IPS-20b (cell line): ENCODE measurements around the gene LNX1.

Experiments
- H3K27ac ChIP-seq: one replicate; pipeline ENCODE4 v1.5.1; 2013; ENCODE audit warnings: low read length
- H3K27me3 ChIP-seq: 2 replicates; pipeline ENCODE4 v1.6.1; 2013; ENCODE audit warnings: mild to moderate bottlenecking, low read length, inconsistent platforms; ENCODE audit not compliant: insufficient read depth
- H3K36me3 ChIP-seq: 2 replicates; pipeline ENCODE4 v1.6.1; 2013; ENCODE audit warnings: low read depth, mild to moderate bottlenecking, inconsistent platforms, low read length, moderate library complexity; ENCODE audit not compliant: insufficient read depth
- H3K4me1 ChIP-seq: 2 replicates; pipeline ENCODE4 v1.6.1; 2013; ENCODE audit warnings: mild to moderate bottlenecking, control low read depth, inconsistent platforms, low read length, moderate library complexity; ENCODE audit not compliant: insufficient read depth
- H3K4me3 ChIP-seq: 2 replicates; pipeline ENCODE4 v1.5.1; 2013; ENCODE audit warnings: mild to moderate bottlenecking, low read length, inconsistent platforms
- H3K9ac ChIP-seq: 2 replicates; pipeline ENCODE4 v1.6.1; 2013; ENCODE audit warnings: low read depth, mild to moderate bottlenecking, inconsistent platforms, low read length, moderate library complexity
- H3K9me3 ChIP-seq: 2 replicates; pipeline ENCODE4 v1.6.1; 2013; ENCODE audit warnings: mild to moderate bottlenecking, low read depth, low read length, inconsistent platforms; ENCODE audit not compliant: insufficient read depth

The LNX1 gene

DNA sequence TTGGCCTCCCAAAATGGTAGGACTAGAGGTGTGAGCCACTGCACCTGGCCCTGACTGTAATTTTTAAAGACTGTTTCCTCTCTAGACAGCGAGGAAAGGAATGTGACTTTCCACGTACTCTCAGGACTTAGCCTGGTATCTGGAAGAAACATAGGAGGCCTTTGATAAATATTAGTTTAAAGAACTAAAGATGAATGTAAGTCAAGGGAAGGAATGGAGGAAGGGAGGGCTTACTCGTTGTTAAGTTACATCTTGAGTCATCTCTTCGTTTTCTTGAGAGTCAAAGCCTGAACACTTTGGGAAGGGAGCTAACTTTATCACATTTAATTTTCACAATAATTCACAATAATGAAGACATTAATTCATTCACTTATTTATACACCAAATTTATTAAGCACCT lies 7.2 kb upstream of the LNX1 start:
- Histone ChIP-seq H3K36me3 (no peaks in the 10 kb centered on the region), H3K9me3 (no peaks in the 10 kb centered on the region), H3K27me3 (no peaks in the 10 kb centered on the region), H3K4me3 (no peak overlapping the region), H3K4me1 (peaks cover 11% of the 10 kb centered on the region), H3K27ac (no peak overlapping the region), H3K9ac (no peak overlapping the region)

- no peaks in the 10 kb centered on the region for H3K27me3 ChIP-seq
- H3K36me3 ChIP-seq: no peaks in the 10 kb centered on the region
- peaks cover 21% of the 10 kb centered on the region for H3K4me1 ChIP-seq
- H3K9me3 ChIP-seq: no peaks in the 10 kb centered on the region
- no peak overlapping the region for H3K27ac ChIP-seq
- H3K9ac ChIP-seq: no peak overlapping the region
- no peak overlapping the region for H3K4me3 ChIP-seq
Measured at GRCh38 chr4:53596901-53597300, 5.6 kb upstream of the LNX1 start.

DNA sequence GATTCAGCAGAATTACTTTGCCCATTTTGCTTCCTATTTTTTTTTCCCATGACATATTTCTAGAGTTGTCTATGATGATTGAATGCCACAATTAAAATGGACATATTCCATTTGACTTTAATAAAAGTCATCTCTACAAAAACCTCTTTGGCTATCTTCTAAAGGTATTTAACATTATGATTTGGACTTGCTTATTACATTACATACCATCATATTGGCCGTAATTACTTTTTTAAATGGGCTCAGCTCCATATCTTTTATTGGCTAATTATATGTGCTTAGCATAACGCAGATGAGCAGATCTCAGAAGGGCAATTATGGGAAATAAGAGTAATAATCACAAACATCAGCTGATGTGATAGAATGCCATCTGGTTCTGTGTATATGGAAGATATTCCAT lies 4.5 kb upstream of the LNX1 start:
- no peaks in the 10 kb centered on the region for H3K36me3 ChIP-seq
- H3K9ac ChIP-seq: no peak overlapping the region
- peaks cover 26% of the 10 kb centered on the region for H3K4me1 ChIP-seq
- no peak overlapping the region for H3K4me3 ChIP-seq
- H3K27me3 ChIP-seq: no peaks in the 10 kb centered on the region
- H3K9me3 ChIP-seq: no peaks in the 10 kb centered on the region
- no peak overlapping the region for H3K27ac ChIP-seq

DNA sequence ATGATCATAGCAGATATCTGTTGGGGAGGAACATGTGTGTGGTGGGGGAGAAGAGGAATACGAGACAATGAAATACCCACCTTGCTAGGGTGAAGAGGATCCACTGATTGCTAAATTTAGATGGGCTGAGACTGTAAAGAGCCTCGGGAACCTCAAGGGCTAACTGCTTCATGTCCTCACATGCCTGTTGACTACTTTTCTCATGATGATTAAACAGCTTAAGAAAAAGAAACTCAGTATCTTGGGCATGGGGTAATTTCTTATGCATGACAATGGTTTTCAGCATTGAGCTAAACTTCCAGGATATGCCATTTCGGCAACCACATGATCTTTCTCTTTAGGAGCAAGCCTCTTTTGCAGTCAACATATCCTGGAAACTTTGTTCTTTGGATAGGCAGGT lies 3.9 kb upstream of the LNX1 start:
- Histone ChIP-seq H3K9me3 (no peaks in the 10 kb centered on the region), H3K27ac (no peak overlapping the region), H3K27me3 (no peaks in the 10 kb centered on the region), H3K36me3 (no peaks in the 10 kb centered on the region), H3K9ac (no peak overlapping the region), H3K4me1 (peaks cover 30% of the 10 kb centered on the region), H3K4me3 (no peak overlapping the region)

DNA sequence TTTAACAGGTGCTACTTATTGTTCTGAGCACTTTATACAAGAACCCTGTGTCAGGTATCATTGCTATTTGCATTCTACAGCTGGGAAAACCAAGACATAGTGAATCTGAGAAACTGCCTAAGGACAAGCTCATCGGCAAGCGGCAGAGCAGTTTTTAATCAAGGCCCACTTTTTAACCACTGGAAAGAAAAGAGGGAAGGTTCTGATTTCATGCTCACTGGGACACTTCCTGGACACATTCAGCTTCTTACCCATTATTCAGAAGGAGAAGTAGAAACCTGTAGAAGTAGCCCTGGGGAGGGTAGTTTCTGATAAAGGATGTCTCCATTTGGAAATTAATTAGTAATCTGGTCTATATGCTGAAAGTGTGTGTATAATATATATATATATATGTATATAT lies 2.5 kb upstream of the LNX1 start:
- Histone ChIP-seq H3K27ac (no peak overlapping the region), H3K27me3 (no peaks in the 10 kb centered on the region), H3K9ac (peak overlapping the region; percentile 67; the same call in 1 of the 2 replicates), H3K4me3 (peak overlapping the region; percentile 72; the same call in 1 of the 2 replicates), H3K9me3 (no peaks in the 10 kb centered on the region), H3K4me1 (peaks cover 32% of the 10 kb centered on the region), H3K36me3 (no peaks in the 10 kb centered on the region)

DNA sequence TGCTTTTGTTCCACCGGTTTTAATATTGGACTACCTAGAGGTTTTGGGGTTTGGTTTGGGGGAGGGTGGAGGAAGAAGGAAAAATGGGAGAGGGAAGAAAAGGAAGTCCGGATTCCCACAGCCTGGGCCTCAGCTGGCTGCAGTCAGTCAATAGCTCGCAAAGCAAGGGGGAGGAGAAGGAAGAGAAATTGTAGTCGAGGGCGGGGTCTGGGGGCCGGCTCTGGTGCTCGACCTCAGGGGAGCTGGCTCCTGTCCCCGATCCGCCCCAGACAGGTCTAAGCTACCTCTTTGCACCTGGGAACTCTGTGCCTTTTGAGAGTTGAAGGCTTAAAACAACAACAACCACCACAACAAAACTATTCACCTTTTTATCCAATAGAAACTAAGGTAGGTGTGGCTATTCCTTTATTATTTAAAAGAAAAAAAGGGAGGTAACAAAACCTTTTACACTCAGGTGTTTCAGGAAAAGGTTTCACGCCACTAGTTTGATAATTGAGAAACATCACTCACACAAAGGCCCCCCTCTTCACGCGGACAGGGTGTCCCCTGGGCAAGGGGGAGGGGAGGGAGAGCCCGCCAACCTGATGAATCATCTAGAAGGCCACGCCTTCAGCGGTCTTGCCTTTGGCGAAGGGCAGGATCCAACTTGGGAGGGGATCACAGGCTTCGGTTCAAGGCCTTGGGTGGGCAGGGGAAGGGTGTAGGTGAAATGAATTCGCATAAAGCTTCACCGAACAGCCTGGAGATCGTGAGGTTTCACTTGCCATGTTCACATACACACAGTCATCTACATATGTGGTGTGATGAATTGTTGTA lies 1.6 kb upstream of the LNX1 start:
- Histone ChIP-seq H3K27me3 (no peaks in the 10 kb centered on the region), H3K9ac (peak overlapping the region; percentile 67; the same call in 1 of the 2 replicates), H3K9me3 (no peaks in the 10 kb centered on the region), H3K4me1 (peaks cover 32% of the 10 kb centered on the region), H3K4me3 (peak overlapping the region; percentile 72), H3K27ac (peak overlapping the region; percentile 40), H3K36me3 (no peaks in the 10 kb centered on the region)

DNA sequence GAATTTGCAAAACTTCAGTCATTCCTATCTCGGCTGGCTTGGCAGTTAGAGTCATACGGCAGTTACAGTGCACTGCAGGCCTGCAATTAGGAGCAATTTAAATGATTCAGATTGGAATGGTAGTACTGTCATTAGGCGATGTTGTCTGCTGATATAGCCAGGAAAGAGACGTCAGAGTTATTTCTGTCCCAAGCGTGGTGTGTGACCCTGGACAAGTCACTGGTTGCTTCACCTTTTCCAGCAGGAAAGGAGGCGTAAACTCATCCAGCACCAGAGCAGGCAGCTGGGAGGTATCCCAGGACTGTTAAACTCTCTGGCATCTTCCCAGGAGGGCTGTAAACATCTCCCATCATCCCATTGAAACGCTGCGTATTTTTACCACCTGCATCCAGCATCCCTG lies 836 bp upstream of the LNX1 start:
- no peaks in the 10 kb centered on the region for H3K36me3 ChIP-seq
- H3K9me3 ChIP-seq: no peaks in the 10 kb centered on the region
- H3K27me3 ChIP-seq: no peaks in the 10 kb centered on the region
- H3K4me1 ChIP-seq: peaks cover 32% of the 10 kb centered on the region
- no peak overlapping the region for H3K27ac ChIP-seq
- peak overlapping the region; percentile 72 for H3K4me3 ChIP-seq
- H3K9ac ChIP-seq: peak overlapping the region; percentile 67; the same call in 1 of the 2 replicates

GRCh38 chr4:53590187-53590586 lies 1.1 kb downstream of the LNX1 start:
- Histone ChIP-seq H3K4me3 (no peak overlapping the region), H3K27ac (no peak overlapping the region), H3K4me1 (peaks cover 25% of the 10 kb centered on the region), H3K27me3 (no peaks in the 10 kb centered on the region), H3K9me3 (no peaks in the 10 kb centered on the region), H3K9ac (no peak overlapping the region), H3K36me3 (no peaks in the 10 kb centered on the region)

GRCh38 chr4:53589511-53589910 lies 1.8 kb downstream of the LNX1 start:
- peaks cover 25% of the 10 kb centered on the region for H3K4me1 ChIP-seq
- H3K27me3 ChIP-seq: no peaks in the 10 kb centered on the region
- H3K4me3 ChIP-seq: no peak overlapping the region
- no peak overlapping the region for H3K27ac ChIP-seq
- H3K9ac ChIP-seq: no peak overlapping the region
- H3K36me3 ChIP-seq: no peaks in the 10 kb centered on the region
- no peaks in the 10 kb centered on the region for H3K9me3 ChIP-seq

DNA sequence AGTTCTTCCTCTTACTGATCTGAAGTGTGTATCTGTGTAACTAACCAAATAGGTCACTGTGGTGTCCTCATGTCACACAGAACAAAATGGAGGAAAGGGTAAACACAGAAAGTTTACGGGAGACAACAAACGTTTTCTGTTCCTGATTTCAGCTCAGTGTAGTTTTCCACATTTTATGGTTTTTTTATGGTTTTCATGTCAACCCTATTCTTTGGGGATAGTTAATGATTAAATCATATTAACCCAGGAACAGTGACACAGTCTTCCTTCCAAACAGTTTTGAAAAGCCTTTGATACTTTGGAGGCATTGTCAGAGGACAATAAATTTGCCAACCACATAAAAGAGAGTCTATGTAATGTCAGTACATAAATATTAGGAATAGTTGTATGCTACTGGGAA lies 4.2 kb downstream of the LNX1 start:
- Histone ChIP-seq H3K27me3 (no peaks in the 10 kb centered on the region), H3K9ac (no peak overlapping the region), H3K9me3 (no peaks in the 10 kb centered on the region), H3K4me3 (no peak overlapping the region), H3K36me3 (no peaks in the 10 kb centered on the region), H3K27ac (no peak overlapping the region), H3K4me1 (peaks cover 14% of the 10 kb centered on the region; the same call in 1 of the 2 replicates)

DNA sequence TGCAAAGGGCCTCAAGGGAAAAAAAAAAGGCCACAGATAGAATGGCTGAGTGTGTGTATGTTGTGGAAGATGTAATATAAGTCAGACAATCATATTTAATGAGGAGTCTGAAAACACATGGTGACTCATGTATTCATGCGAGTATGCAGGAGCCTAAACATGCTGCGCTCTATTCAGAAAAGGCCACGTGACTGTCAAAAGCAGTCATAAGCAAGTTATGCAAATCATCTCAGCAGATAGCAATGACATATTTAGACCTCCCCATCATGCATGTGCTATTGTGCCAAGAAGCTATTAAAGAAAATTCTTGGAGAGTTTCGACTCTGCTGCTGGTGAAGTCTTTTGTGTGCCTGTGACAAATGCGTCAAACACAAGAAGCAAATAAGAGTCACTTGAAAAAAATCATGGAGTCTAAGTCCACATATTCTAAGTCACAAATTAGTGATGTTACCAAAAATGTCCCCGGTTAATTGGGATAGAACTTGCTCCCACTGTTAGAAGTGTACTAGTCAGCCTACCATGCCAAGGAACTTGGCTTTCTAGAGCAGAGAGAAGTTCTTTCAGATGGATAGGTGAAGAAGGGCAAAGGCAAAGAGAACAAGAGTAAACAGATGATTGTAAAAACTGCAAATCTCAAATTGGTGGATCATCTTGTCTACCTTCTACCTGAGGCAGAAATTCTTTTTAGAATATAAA lies 5.0 kb downstream of the LNX1 start:
- Histone ChIP-seq H3K27ac (no peak overlapping the region), H3K9me3 (no peaks in the 10 kb centered on the region), H3K4me1 (peaks cover 7% of the 10 kb centered on the region; the same call in 1 of the 2 replicates)

GRCh38 chr4:53584658-53585057 lies 6.6 kb downstream of the LNX1 start:
- Histone ChIP-seq H3K9me3 (no peaks in the 10 kb centered on the region), H3K27ac (no peak overlapping the region), H3K9ac (no peak overlapping the region), H3K4me3 (no peak overlapping the region), H3K4me1 (peaks cover 4% of the 10 kb centered on the region), H3K27me3 (no peaks in the 10 kb centered on the region), H3K36me3 (no peaks in the 10 kb centered on the region)

More for the DNA sequence above, 5.0 kb downstream of the LNX1 start:
- H3K9ac ChIP-seq: no peak overlapping the region
- H3K27me3 ChIP-seq: no peaks in the 10 kb centered on the region
- H3K4me3 ChIP-seq: no peak overlapping the region
- H3K36me3 ChIP-seq: no peaks in the 10 kb centered on the region
